ENCODE measurements around the gene C7orf25.
"Not testable (repeated sequence)": the region's sequence is repeated elsewhere in the genome, so short reads cannot be mapped to it uniquely, and the experiment has no call there.

Gene C7orf25

GRCh38 chr7:42928754-42929153, 16.9 kb upstream of the C7orf25 start:
- DNase-seq = peak in 1 of 2 experiments; percentile 37

- peak; percentile 57 to 62 for DNase-seq
Observed at GRCh38 chr7:42926204-42926603, 14.3 kb upstream of the C7orf25 start.

- no peak for DNase-seq
Observed at GRCh38 chr7:42925630-42926029, 13.8 kb upstream of the C7orf25 start.

GRCh38 chr7:42924223-42924838, 12.5 kb upstream of the C7orf25 start:
- peak in 1 of 2 experiments; percentile 29 for DNase-seq

- DNase-seq = no peak
Observed at GRCh38 chr7:42922017-42922753, 10.3 kb upstream of the C7orf25 start.

- no peak for DNase-seq
Observed at GRCh38 chr7:42915356-42915755, 3.5 kb upstream of the C7orf25 start.

- no peak for DNase-seq
Observed at GRCh38 chr7:42914421-42915045, 2.7 kb upstream of the C7orf25 start.

GRCh38 chr7:42914009-42914408, 2.1 kb upstream of the C7orf25 start:
- no peak for DNase-seq

GRCh38 chr7:42913591-42913990, 1.7 kb upstream of the C7orf25 start:
- peak in 1 of 2 experiments; percentile 25 for DNase-seq

GRCh38 chr7:42910306-42910705, 1.6 kb downstream of the C7orf25 start:
- DNase-seq = no peak

GRCh38 chr7:42907316-42907715, 4.6 kb downstream of the C7orf25 start:
- no peak for DNase-seq

GRCh38 chr7:42906181-42906580, 5.7 kb downstream of the C7orf25 start:
- no peak for DNase-seq

- peak; percentile 33 to 43 for DNase-seq
Observed at GRCh38 chr7:42902331-42902730, 9.5 kb downstream of the C7orf25 start.

- DNase-seq = no peak
Observed at GRCh38 chr7:42900842-42901241, 11.0 kb downstream of the C7orf25 start.

GRCh38 chr7:42893346-42894240, 18.3 kb downstream of the C7orf25 start:
- no peak for DNase-seq

GRCh38 chr7:42886893-42887505, 24.9 kb downstream of the C7orf25 start:
- DNase-seq = peak in 1 of 2 experiments; percentile 26

- peak; percentile 79 to 90 for DNase-seq
Observed at GRCh38 chr7:42886129-42886528, 25.7 kb downstream of the C7orf25 start.

- not testable (repeated sequence) for DNase-seq
Observed at GRCh38 chr7:42885183-42885582, 26.7 kb downstream of the C7orf25 start.

- DNase-seq = no peak
Observed at GRCh38 chr7:42883950-42884349, 27.9 kb downstream of the C7orf25 start.

GRCh38 chr7:42880392-42880791, 31.5 kb downstream of the C7orf25 start:
- DNase-seq = no peak

- DNase-seq = peak; percentile 92 to 95
Observed at GRCh38 chr7:42878303-42878702, 33.6 kb downstream of the C7orf25 start.

GRCh38 chr7:42877862-42878261, 34.0 kb downstream of the C7orf25 start:
- DNase-seq = peak; percentile 92 to 95

Data from Kasumi-1 (cell line).